H1 (cell line): ENCODE results near the gene DAB2IP. TPM values are rescaled to one million over a fixed set of nuclear protein-coding genes. Genes with fewer than 3 reads are reported as not detected.

Source experiments
- E2F6 ChIP-seq: IDR thresholded peaks from 2 replicates; pipeline ENCODE4 v1.6.1; 2012; ENCODE audit warnings: inconsistent platforms
- polyA plus RNA-seq, 7 experiments: library from polyadenylated mRNA; depleted of rRNA in 3 of 7; stranded (reverse) in 5 of 7; unstranded in 2 of 7; fragments of >200 nt in 5 of 7; fragments of 200-250 nt in 2 of 7; gene quantifications; 1 replicate in 5 of 7; 2 replicates in 1 of 7; 4 replicates in 1 of 7; pipeline versions ENCODE4 v1.2.1 to v1.2.3, GENCODE V29; 2011 to 2013; ENCODE audit warnings: missing spikeins in 2 of 7, mixed read lengths in 2 of 7
- total RNA-seq: library from RNA; stranded (reverse); fragmentation: NEBNext Ultra II Directional; extraction: Animal tissue kit (Norgen Biotek cat#: 25700); gene quantifications from 2 replicates; pipeline ENCODE4 v1.2.1, GENCODE V29; 2021

The DAB2IP gene
- total and polyA plus RNA-seq, 2 of the 8 experiments (the other 6 are each of a cell fraction or from before 2014, with no cell fraction given): 19.7 to 39.5 TPM

DNA sequence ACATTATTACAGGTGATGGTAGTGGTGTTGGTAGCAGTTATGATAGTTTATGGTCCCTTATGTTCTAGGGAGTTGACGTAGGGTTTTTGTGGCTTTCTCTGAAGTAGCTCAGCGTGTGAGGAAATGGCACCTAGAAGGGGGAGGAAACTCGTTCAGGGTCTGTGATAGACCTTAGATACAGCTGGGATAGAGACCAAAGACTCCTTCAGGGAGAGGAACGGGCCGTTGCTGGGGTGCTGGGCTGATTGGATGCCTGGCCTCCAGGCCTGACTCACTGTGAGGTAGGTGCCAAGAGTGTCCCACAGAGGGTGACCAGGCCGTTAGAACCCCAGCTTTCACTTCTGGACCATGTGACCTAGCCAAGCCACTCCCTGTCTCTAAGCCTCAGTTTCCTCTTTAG lies 96.6 kb downstream of the DAB2IP start (continued):
- TF ChIP-seq E2F6: no peak
